H9 (cell line): ENCODE data around the gene COL28A1. TPM values are rescaled to one million over a fixed set of nuclear protein-coding genes. Genes with fewer than 3 reads are reported as not detected.

Source experiments
- DNase-seq: peaks from one replicate; pipeline ENCODE4 v3.0.0-alpha.2; 2017
- H2AFZ ChIP-seq: one replicate; pipeline ENCODE4 v1.6.1; 2013; ENCODE audit warnings: mild to moderate bottlenecking, low read length, control low read depth, moderate library complexity
- H2AK5ac ChIP-seq: 2 replicates; pipeline ENCODE4 v1.6.1; 2013; ENCODE audit warnings: low read length, control low read depth, mixed read lengths; ENCODE audit not compliant: insufficient read length
- H2BK120ac ChIP-seq: one replicate; pipeline ENCODE4 v1.6.1; 2013; ENCODE audit warnings: low read depth, mild to moderate bottlenecking, low read length, control low read depth, inconsistent platforms; ENCODE audit not compliant: poor library complexity, severe bottlenecking
- H2BK12ac ChIP-seq: 2 replicates; pipeline ENCODE4 v1.6.1; 2013; ENCODE audit warnings: low read length, control low read depth, mixed read lengths, low read depth; ENCODE audit not compliant: insufficient read length
- H2BK15ac ChIP-seq: 2 replicates; pipeline ENCODE4 v1.6.1; 2013; ENCODE audit warnings: low read depth, low read length, control low read depth
- H2BK20ac ChIP-seq: one replicate; pipeline ENCODE4 v1.6.1; 2013; ENCODE audit warnings: low read depth, mild to moderate bottlenecking, low read length, control low read depth, inconsistent platforms; ENCODE audit not compliant: poor library complexity, severe bottlenecking
- H2BK5ac ChIP-seq: 2 replicates; pipeline ENCODE4 v1.6.1; 2013; ENCODE audit warnings: low read length, control low read depth, mixed read lengths; ENCODE audit not compliant: insufficient read length
- H3K14ac ChIP-seq: 2 replicates; pipeline ENCODE4 v1.6.1; 2013; ENCODE audit warnings: low read length, control low read depth; ENCODE audit not compliant: insufficient read depth
- H3K18ac ChIP-seq: 2 replicates; pipeline ENCODE4 v1.6.1; 2013; ENCODE audit warnings: low read depth, mild to moderate bottlenecking, mixed read lengths, low read length, control low read depth; ENCODE audit not compliant: insufficient read length
- H3K23ac ChIP-seq: 2 replicates; pipeline ENCODE4 v1.6.1; 2013; ENCODE audit warnings: low read length, control low read depth, mixed read lengths, low read depth; ENCODE audit not compliant: insufficient read length
- H3K23me2 ChIP-seq: 2 replicates; pipeline ENCODE4 v1.6.1; 2013; ENCODE audit warnings: low read depth, mild to moderate bottlenecking, mixed read lengths, low read length, control low read depth; ENCODE audit not compliant: insufficient read length, poor library complexity, severe bottlenecking
- H3K27ac ChIP-seq: 2 replicates; pipeline ENCODE4 v1.5.1; 2013; ENCODE audit warnings: low read length, control low read depth, mixed read lengths, low read depth; ENCODE audit not compliant: insufficient read length
- H3K27me3 ChIP-seq: 2 replicates; pipeline ENCODE4 v1.6.1; 2013; ENCODE audit warnings: low read length, control low read depth, inconsistent platforms; ENCODE audit not compliant: insufficient read depth
- H3K4ac ChIP-seq: 2 replicates; pipeline ENCODE4 v1.6.1; 2013; ENCODE audit warnings: low read depth, mild to moderate bottlenecking, control low read depth, inconsistent platforms, low read length, moderate library complexity
- H3K4me1 ChIP-seq: 2 replicates; pipeline ENCODE4 v1.6.1; 2013; ENCODE audit warnings: low read length, control low read depth, inconsistent platforms; ENCODE audit not compliant: insufficient read depth
- H3K4me2 ChIP-seq: 2 replicates; pipeline ENCODE4 v1.6.1; 2013; ENCODE audit warnings: low read length, control low read depth, mixed read lengths; ENCODE audit not compliant: insufficient read length, insufficient read depth
- H3K56ac ChIP-seq: 2 replicates; pipeline ENCODE4 v1.6.1; 2013; ENCODE audit warnings: low read depth, mild to moderate bottlenecking, mixed read lengths, low read length, control low read depth; ENCODE audit not compliant: insufficient read length
- H3K79me1 ChIP-seq: 2 replicates; pipeline ENCODE4 v1.6.1; 2013; ENCODE audit warnings: low read depth, mild to moderate bottlenecking, moderate library complexity, low read length, control low read depth, inconsistent platforms; ENCODE audit not compliant: insufficient read depth, poor library complexity, severe bottlenecking
- H3K79me2 ChIP-seq: 2 replicates; pipeline ENCODE4 v1.6.1; 2013; ENCODE audit warnings: low read length, control low read depth, inconsistent platforms; ENCODE audit not compliant: insufficient read depth
- H3K9ac ChIP-seq: 2 replicates; pipeline ENCODE4 v1.6.1; 2013; ENCODE audit warnings: low read length, control low read depth, mixed read lengths; ENCODE audit not compliant: insufficient read length; ENCODE audit errors: extremely low read depth
- H3K9me3 ChIP-seq: one replicate; pipeline ENCODE4 v1.6.1; 2013; ENCODE audit warnings: low read depth, low read length, inconsistent platforms; ENCODE audit not compliant: control insufficient read depth
- H3T11ph ChIP-seq: one replicate; pipeline ENCODE4 v1.6.1; 2013; ENCODE audit warnings: mild to moderate bottlenecking, low read length, control low read depth, inconsistent platforms
- H4K20me1 ChIP-seq: one replicate; pipeline ENCODE4 v1.6.1; 2013; ENCODE audit not compliant: control insufficient read depth, insufficient read length, insufficient read depth
- H4K5ac ChIP-seq: 2 replicates; pipeline ENCODE4 v1.6.1; 2013; ENCODE audit warnings: low read depth, mild to moderate bottlenecking, mixed read lengths, low read length, control low read depth; ENCODE audit not compliant: insufficient read length
- H4K8ac ChIP-seq: replicated peaks from 2 replicates; pipeline ENCODE4 v1.6.1; 2013; ENCODE audit warnings: low read length, control low read depth, mixed read lengths, low read depth; ENCODE audit not compliant: insufficient read length
- H4K91ac ChIP-seq: 2 replicates; pipeline ENCODE4 v1.6.1; 2013; ENCODE audit warnings: low read depth, mild to moderate bottlenecking, moderate library complexity, mixed read lengths, low read length, control low read depth; ENCODE audit not compliant: insufficient read length
- H3K27ac Mint-ChIP-seq, 3 experiments: 2 replicates in 2 of 3; 3 replicates in 1 of 3; pipeline ENCODE4 v1.8.0; 2020 to 2021; ENCODE audit warnings: mixed read lengths in 3 of 3, mild to moderate bottlenecking in 1 of 3, moderate library complexity in 1 of 3
- H3K27me3 Mint-ChIP-seq: 2 replicates; pipeline ENCODE4 v1.8.0; 2021; ENCODE audit warnings: low read depth, mild to moderate bottlenecking, moderate library complexity, mixed read lengths
- H3K36me3 Mint-ChIP-seq, 3 experiments: 2 replicates in 2 of 3; 3 replicates in 1 of 3; pipeline ENCODE4 v1.8.0; 2020 to 2021; ENCODE audit warnings: low read depth in 3 of 3, mixed read lengths in 3 of 3; ENCODE audit not compliant: insufficient read depth in 1 of 3
- H3K4me1 Mint-ChIP-seq, 2 experiments: 2 replicates each; pipeline ENCODE4 v1.8.0; 2020; ENCODE audit warnings: mixed read lengths in 2 of 2
- H3K4me3 Mint-ChIP-seq, 2 experiments: 2 replicates in 1 of 2; 3 replicates in 1 of 2; pipeline ENCODE4 v1.8.0; 2020 to 2021; ENCODE audit warnings: mild to moderate bottlenecking in 2 of 2, mixed read lengths in 2 of 2, moderate library complexity in 1 of 2
- H3K9me3 Mint-ChIP-seq, 2 experiments: 2 replicates in 1 of 2; 3 replicates in 1 of 2; pipeline ENCODE4 v1.8.0; 2020; ENCODE audit warnings: mild to moderate bottlenecking in 2 of 2, mixed read lengths in 2 of 2, moderate library complexity in 1 of 2
- WGBS: extraction: QIAGEN DNeasy Blood & Tissue Kit; methylation state at CpG from one replicate; pipeline ENCODE4 v1.1.7; 2013; ENCODE audit warnings: missing lambda C conversion rate, low lambda C conversion rate, mixed read lengths; ENCODE audit not compliant: insufficient read length; ENCODE audit errors: extremely low coverage; 5-methylcytosine and 5-hydroxymethylcytosine counted together
- total RNA-seq: library from RNA; stranded (reverse); gene quantifications from 2 replicates; pipeline ENCODE4 v1.2.1, GENCODE V29; 2021
- TF ChIP-seq, protein P1 (sequence below): fragments of 200-600 bp; sonication (generic); conservative IDR thresholded peaks from 3 replicates; pipeline ENCODE4 v1.8.0; 2021; ENCODE audit warnings: antibody characterized with exemption, mild to moderate bottlenecking

Gene COL28A1
- total RNA-seq, 1 experiment from 2014 or later, result 0.66 TPM

DNA sequence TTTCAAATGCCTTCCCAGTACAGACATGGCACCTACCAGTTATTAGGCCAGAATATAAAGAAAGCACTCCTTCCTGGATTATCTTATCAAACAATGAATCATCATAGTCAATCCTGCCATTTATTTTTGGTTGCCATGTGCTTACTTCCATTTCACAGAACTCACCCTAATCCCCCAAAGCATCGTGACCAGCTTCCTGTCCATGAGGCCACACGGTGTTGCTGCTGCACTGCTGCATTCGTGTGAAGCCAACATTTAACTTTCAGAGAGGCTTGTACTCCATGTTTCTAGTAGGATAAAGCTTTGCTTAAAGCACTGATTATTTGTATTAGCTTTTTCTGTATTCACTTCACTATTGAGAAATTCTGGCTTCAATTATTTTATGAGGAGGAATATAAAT is 14.4 kb downstream of the COL28A1 start:
- Histone ChIP-seq H3K4ac (no peak overlapping the region), H2BK12ac (no peak overlapping the region), H2AK5ac (no peak overlapping the region), H4K91ac (no peak overlapping the region), H3K4me1 (no peaks in the 10 kb centered on the region), H3K9me3 (no peaks in the 10 kb centered on the region), H3K23me2 (no peaks in the 10 kb centered on the region), H3K56ac (no peak overlapping the region), H3K27me3 (no peaks in the 10 kb centered on the region), H3K18ac (no peak overlapping the region), H3K79me2 (no peaks in the 10 kb centered on the region), H2AFZ (no peak overlapping the region), H3K23ac (no peak overlapping the region), H4K20me1 (no peaks in the 10 kb centered on the region), H2BK20ac (no peak overlapping the region), H3T11ph (no peak overlapping the region), H3K4me2 (no peak overlapping the region), H2BK120ac (no peak overlapping the region), H4K8ac (no peak overlapping the region), H3K27ac (no peak overlapping the region), H3K14ac (no peak overlapping the region), H3K79me1 (no peaks in the 10 kb centered on the region), H3K9ac (no peak overlapping the region), H2BK15ac (no peak overlapping the region), H4K5ac (no peak overlapping the region), H2BK5ac (no peak overlapping the region)
- no peaks in the 10 kb centered on the region; a peak in 1 of 7 replicates for H3K36me3 Mint-ChIP-seq
- WGBS, result no CpG with 5 or more reads among the region's 3 CpGs
- H3K4me3 Mint-ChIP-seq, result no peak overlapping the region
- no peaks in the 10 kb centered on the region for H3K27me3 Mint-ChIP-seq
- H3K4me1 Mint-ChIP-seq, result no peaks in the 10 kb centered on the region
- TF ChIP-seq, protein P1, sequence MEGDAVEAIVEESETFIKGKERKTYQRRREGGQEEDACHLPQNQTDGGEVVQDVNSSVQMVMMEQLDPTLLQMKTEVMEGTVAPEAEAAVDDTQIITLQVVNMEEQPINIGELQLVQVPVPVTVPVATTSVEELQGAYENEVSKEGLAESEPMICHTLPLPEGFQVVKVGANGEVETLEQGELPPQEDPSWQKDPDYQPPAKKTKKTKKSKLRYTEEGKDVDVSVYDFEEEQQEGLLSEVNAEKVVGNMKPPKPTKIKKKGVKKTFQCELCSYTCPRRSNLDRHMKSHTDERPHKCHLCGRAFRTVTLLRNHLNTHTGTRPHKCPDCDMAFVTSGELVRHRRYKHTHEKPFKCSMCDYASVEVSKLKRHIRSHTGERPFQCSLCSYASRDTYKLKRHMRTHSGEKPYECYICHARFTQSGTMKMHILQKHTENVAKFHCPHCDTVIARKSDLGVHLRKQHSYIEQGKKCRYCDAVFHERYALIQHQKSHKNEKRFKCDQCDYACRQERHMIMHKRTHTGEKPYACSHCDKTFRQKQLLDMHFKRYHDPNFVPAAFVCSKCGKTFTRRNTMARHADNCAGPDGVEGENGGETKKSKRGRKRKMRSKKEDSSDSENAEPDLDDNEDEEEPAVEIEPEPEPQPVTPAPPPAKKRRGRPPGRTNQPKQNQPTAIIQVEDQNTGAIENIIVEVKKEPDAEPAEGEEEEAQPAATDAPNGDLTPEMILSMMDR, result no peak
- no peaks in the 10 kb centered on the region for H3K9me3 Mint-ChIP-seq
- H3K27ac Mint-ChIP-seq, result peak overlapping the region in 1 of 3 experiments; percentile 9; a peak in 1 of 7 replicates
- no peak for DNase-seq
